ENCODE measurements around the gene GBX1. TPM values are rescaled to one million over a fixed set of nuclear protein-coding genes. Genes with fewer than 3 reads are reported as not detected.

The GBX1 gene
- polyA plus RNA-seq, 2 of the 4 experiments (the other 2 are of a cell fraction) = not detected

GRCh38 chr7:151133986-151134742, 33.3 kb downstream of the GBX1 start:
- Histone ChIP-seq H3K4me1 (no peaks in the 10 kb centered on the region), H3K9me3 (no peaks in the 10 kb centered on the region), H3K27ac (no peak overlapping the region), H3K4me3 (no peak overlapping the region), H3K4me2 (no peak overlapping the region)
- no peak for ATAC-seq
- no peak for FAIRE-seq
- WGBS (ENCODE audit: missing lambda C conversion rate) = 96% methylated on average over 20 of the region's 24 CpGs
- no peak for TF ChIP-seq TFCP2L1 (CRISPR knock-in tag; IDR thresholded peaks at IDR 0.05)
- no peak for TF ChIP-seq ZFP36 (IDR thresholded peaks at IDR 0.05; ENCODE audit: borderline replicate concordance, partially characterized antibody)
- TF ChIP-seq E2F6 (IDR thresholded peaks at IDR 0.05; ENCODE audit: borderline replicate concordance, low read depth) = no peak
- no peak for TF ChIP-seq CHD4 (IDR thresholded peaks at IDR 0.05; ENCODE audit: borderline replicate concordance)
- TF ChIP-seq MYC (IDR thresholded peaks at IDR 0.05; ENCODE audit: borderline replicate concordance, low read length) = no peak
- no peak for TF ChIP-seq ZNF302 (CRISPR knock-in tag; IDR thresholded peaks at IDR 0.05)
- no peak for TF ChIP-seq ELK1 (IDR thresholded peaks at IDR 0.05; ENCODE audit: low read depth, low read length)
- TF ChIP-seq HDAC2 (IDR thresholded peaks at IDR 0.05) = no peak
- TF ChIP-seq CBX8 (IDR thresholded peaks at IDR 0.05) = no peak
- TF ChIP-seq RNF2 (IDR thresholded peaks at IDR 0.05; ENCODE audit: borderline replicate concordance, low read depth) = no peak
- TF ChIP-seq MAX (IDR thresholded peaks at IDR 0.05) = no peak
- TF ChIP-seq RARB (CRISPR knock-in tag; IDR thresholded peaks at IDR 0.05) = no peak
- TF ChIP-seq BHLHE40 (IDR thresholded peaks at IDR 0.05; ENCODE audit: low read depth, low read length) = no peak
- no peak for TF ChIP-seq USF2 (IDR thresholded peaks at IDR 0.05)
- DNase-seq (ENCODE audit: low read depth in 1 of 2, low spot score in 1 of 2) = no peak
- ChIA-PET POLR2A (no interaction called here), CTCF (interaction anchor here (1.0 to 2.6 kb wide), 3 partner anchors 10 to 39 kb away, joined by 3 to 17 read pairs (median 4); no protein-coding TSS in a partner anchor)

GRCh38 chr7:151133266-151133985, 34.1 kb downstream of the GBX1 start:
- FAIRE-seq (no peak), ATAC-seq (no peak), DNase-seq (ENCODE audit: low read depth in 1 of 2, low spot score in 1 of 2) (no peak)
- no peak overlapping the region for H3K4me3 ChIP-seq
- 94% methylated on average over 15 of the region's 16 CpGs for WGBS (ENCODE audit: missing lambda C conversion rate)
- no peaks in the 10 kb centered on the region for H3K4me1 ChIP-seq
- no peak overlapping the region for H3K27ac ChIP-seq
- TF ChIP-seq RFX5 (IDR thresholded peaks at IDR 0.05) (no peak), POLR2A (IDR thresholded peaks at IDR 0.05; ENCODE audit: low read length) (no peak), BCL3 (IDR thresholded peaks at IDR 0.05) (no peak), HOXB5 (CRISPR knock-in tag; IDR thresholded peaks at IDR 0.05) (no peak), KDM5A (IDR thresholded peaks at IDR 0.05) (no peak), HOXA7 (CRISPR knock-in tag; IDR thresholded peaks at IDR 0.05) (no peak), ESRRA (IDR thresholded peaks at IDR 0.05; ENCODE audit: borderline replicate concordance, low read length) (no peak), E2F6 (IDR thresholded peaks at IDR 0.05; ENCODE audit: borderline replicate concordance, low read depth) (no peak), NPAS2 (CRISPR knock-in tag; IDR thresholded peaks at IDR 0.05; ENCODE audit: borderline replicate concordance) (no peak), RAD21 (conservative IDR thresholded peaks at IDR 0.05 in 1 of 2, IDR thresholded peaks at IDR 0.05 in 1 of 2) (no peak), PHF8 (IDR thresholded peaks at IDR 0.05; ENCODE audit: borderline replicate concordance, low read depth) (no peak), HMGXB4 (CRISPR knock-in tag; IDR thresholded peaks at IDR 0.05; ENCODE audit: borderline replicate concordance) (no peak), ZFP36 (IDR thresholded peaks at IDR 0.05; ENCODE audit: borderline replicate concordance, partially characterized antibody) (no peak)
- CTCF ChIA-PET = interaction anchor here (0.7 to 5.1 kb wide), 5 partner anchors 10 to 35 kb away, joined by 3 to 25 read pairs (median 4); partner anchors contain the start of gene GBX1
- POLR2A ChIA-PET = no interaction called here
- no peak overlapping the region for H3K4me2 ChIP-seq
- no peaks in the 10 kb centered on the region for H3K9me3 ChIP-seq
